Ascending aorta (tissue), 2 donors: ENCODE results near the gene AP3S1. TPM values are rescaled to one million over a fixed set of nuclear protein-coding genes. Genes with fewer than 3 reads are reported as not detected.
"Not testable (repeated sequence)": the region's sequence is repeated elsewhere in the genome, so short reads cannot be mapped to it uniquely, and the experiment has no call there.

Source experiments
- DNase-seq, 2 donors: peaks; one replicate each; pipeline ENCODE4 v3.0.0-alpha.2; 2019; ENCODE audit warnings: low spot score in 2 of 2
- H3K27ac ChIP-seq, 2 donors: fragments of 200-600 bp; sonication (generic); one replicate each; pipeline ENCODE4 v1.5.1; 2016 to 2017; ENCODE audit warnings: mild to moderate bottlenecking in 1 of 2
- H3K27me3 ChIP-seq: fragments of 200-600 bp; sonication (generic); one replicate; pipeline ENCODE4 v1.5.1; 2017
- H3K36me3 ChIP-seq, 2 donors: fragments of 200-600 bp; sonication (generic); one replicate each; pipeline ENCODE4 v1.5.1; 2016
- H3K4me1 ChIP-seq, 2 donors: fragments of 200-600 bp; sonication (generic); one replicate each; pipeline ENCODE4 v1.5.1; 2016 to 2017; ENCODE audit warnings: mild to moderate bottlenecking in 1 of 2
- H3K4me3 ChIP-seq, 2 donors: fragments of 200-600 bp; sonication (generic); one replicate each; pipeline ENCODE4 v1.5.1; 2016 to 2017; ENCODE audit warnings: mild to moderate bottlenecking in 1 of 2
- H3K9me3 ChIP-seq, 2 donors: fragments of 200-600 bp; sonication (generic); one replicate each; pipeline ENCODE4 v1.5.1; 2016
- CTCF ChIP-seq, 3 experiments: fragments of 200-600 bp in 2 of 3; fragments of 450-650 bp in 1 of 3; sonication (generic) in 2 of 3; IDR thresholded peaks; one replicate each; pipeline ENCODE4 v1.5.1; 2016 to 2019; ENCODE audit warnings: antibody characterized with exemption in 3 of 3, mild to moderate bottlenecking in 1 of 3, moderate library complexity in 1 of 3
- intact Hi-C: fragments of 100-400 bp; cut with DNase I; formaldehyde crosslinking; loops from one replicate; pipeline ENCODE4 v1.15.1; 2023
- total RNA-seq: library from RNA; depleted of rRNA; stranded (reverse); fragments of >200 nt; gene quantifications from one replicate; pipeline ENCODE4 v1.1.0, GENCODE V29; 2016

Gene AP3S1
- total RNA-seq, 1 donor from 2014 or later = 140 TPM

GRCh38 chr5:115815693-115816225 is 26.0 kb upstream of the AP3S1 start:
- Histone ChIP-seq H3K27ac (peak overlapping the region; percentile 85 to 88), H3K36me3 (no peaks in the 10 kb centered on the region)
- DNase-seq = no peak

GRCh38 chr5:115816226-115817081 is 25.3 kb upstream of the AP3S1 start, which contains the start of gene CDO1:
CDO1 (minus strand) TSS chr5:115816659; CDS start chr5:115816397, 262 bp downstream.
- peak in 1 of 2 donors; percentile 78 for DNase-seq
- no peak for TF ChIP-seq CTCF (IDR thresholded peaks at IDR 0.05)
- Histone ChIP-seq H3K27ac (peak within 1 kb of the TSS; percentile 85 to 88), H3K9me3 (no peaks in the 10 kb centered on the region), H3K36me3 (no peaks in the 10 kb centered on the region), H3K27me3 (no peaks in the 10 kb centered on the region), H3K4me1 (peaks cover 0 to 3% of the 10 kb centered on the region in 2 donors), H3K4me3 (peak within 1 kb of the TSS; percentile 56 to 89)
- intact Hi-C loops = loop anchor here (2.0 to 5.0 kb wide), 3 partner anchors 22 to 129 kb away; no protein-coding TSS in a partner anchor

More at GRCh38 chr5:115815693-115816225, 26.0 kb upstream of the AP3S1 start:
- H3K27me3 ChIP-seq = no peaks in the 10 kb centered on the region
- no peaks in the 10 kb centered on the region for H3K9me3 ChIP-seq
- H3K4me1 ChIP-seq = peaks cover 0 to 3% of the 10 kb centered on the region in 2 donors
- no peak for TF ChIP-seq CTCF (IDR thresholded peaks at IDR 0.05)
- H3K4me3 ChIP-seq = peak overlapping the region; percentile 56 to 89
- intact Hi-C loops = loop anchor here (2.0 to 5.0 kb wide), 3 partner anchors 23 to 128 kb away; no protein-coding TSS in a partner anchor

- Histone ChIP-seq H3K9me3 (no peaks in the 10 kb centered on the region), H3K36me3 (no peaks in the 10 kb centered on the region), H3K4me3 (peak overlapping the region in 1 of 2 donors; percentile 89), H3K27ac (peak overlapping the region in 1 of 2 donors; percentile 85), H3K27me3 (no peaks in the 10 kb centered on the region), H3K4me1 (peaks cover 0 to 3% of the 10 kb centered on the region in 2 donors)
- no peak for DNase-seq
- intact Hi-C loops = loop anchor here (2.0 to 5.0 kb wide), 3 partner anchors 21 to 130 kb away; no protein-coding TSS in a partner anchor
- TF ChIP-seq CTCF (IDR thresholded peaks at IDR 0.05) = no peak
Observed at GRCh38 chr5:115817386-115817785, 24.3 kb upstream of the AP3S1 start.

GRCh38 chr5:115818821-115819220 is 22.9 kb upstream of the AP3S1 start:
- H3K4me1 ChIP-seq = peaks cover 0 to 3% of the 10 kb centered on the region in 2 donors
- no peaks in the 10 kb centered on the region for H3K9me3 ChIP-seq
- H3K27ac ChIP-seq = no peak overlapping the region
- intact Hi-C loops = loop anchor here (5.0 kb wide), 2 partner anchors 97 to 132 kb away; no protein-coding TSS in a partner anchor
- H3K36me3 ChIP-seq = no peaks in the 10 kb centered on the region
- H3K27me3 ChIP-seq = no peaks in the 10 kb centered on the region
- H3K4me3 ChIP-seq = no peak overlapping the region
- TF ChIP-seq CTCF (IDR thresholded peaks at IDR 0.05) = no peak
- no peak for DNase-seq

- no peak overlapping the region for H3K27ac ChIP-seq
- H3K4me3 ChIP-seq = no peak overlapping the region
- no peak for TF ChIP-seq CTCF (IDR thresholded peaks at IDR 0.05)
- no peaks in the 10 kb centered on the region for H3K27me3 ChIP-seq
- intact Hi-C loops = no loop called here
- no peaks in the 10 kb centered on the region for H3K9me3 ChIP-seq
- no peaks in the 10 kb centered on the region for H3K36me3 ChIP-seq
- DNase-seq = no peak
- peaks cover 0 to 3% of the 10 kb centered on the region in 2 donors for H3K4me1 ChIP-seq
Observed at GRCh38 chr5:115820846-115821245, 20.9 kb upstream of the AP3S1 start.

GRCh38 chr5:115824983-115825382 is 16.8 kb upstream of the AP3S1 start:
- H3K27ac ChIP-seq, H3K27me3 ChIP-seq, intact Hi-C loops, H3K9me3 ChIP-seq, DNase-seq, H3K4me1 ChIP-seq, H3K4me3 ChIP-seq: not testable (repeated sequence)
- H3K36me3 ChIP-seq = peaks cover 6 to 22% of the 10 kb centered on the region in 2 donors
